Progenitor cell of endocrine pancreas (in vitro differentiated cells): ENCODE results near the gene KCNK15. TPM values are rescaled to one million over a fixed set of nuclear protein-coding genes. Genes with fewer than 3 reads are reported as not detected.

ENCODE experiments used
- DNase-seq: peaks from one replicate; pipeline ENCODE4 v3.0.0; 2021; ENCODE audit warnings: low spot score; ENCODE audit not compliant: unreplicated experiment
- H3K27ac Mint-ChIP-seq: 2 replicates; pipeline ENCODE4 v1.8.0; 2021; ENCODE audit warnings: mild to moderate bottlenecking, moderate library complexity, mixed read lengths
- H3K27me3 Mint-ChIP-seq: 2 replicates; pipeline ENCODE4 v1.8.0; 2021; ENCODE audit warnings: mixed read lengths
- H3K36me3 Mint-ChIP-seq: 2 replicates; pipeline ENCODE4 v1.8.0; 2022; ENCODE audit warnings: mixed read lengths; ENCODE audit not compliant: insufficient read depth
- H3K4me1 Mint-ChIP-seq: 2 replicates; pipeline ENCODE4 v1.8.0; 2021; ENCODE audit warnings: low read depth, mixed read lengths
- H3K4me3 Mint-ChIP-seq: 2 replicates; pipeline ENCODE4 v1.8.0; 2021; ENCODE audit warnings: low read depth, mild to moderate bottlenecking, moderate library complexity, mixed read lengths
- H3K9me3 Mint-ChIP-seq: 2 replicates; pipeline ENCODE4 v1.8.0; 2021; ENCODE audit warnings: low read depth, mixed read lengths
- total RNA-seq: library from RNA; stranded (reverse); gene quantifications from 2 replicates; pipeline ENCODE4 v1.2.1, GENCODE V29; 2021
- TF ChIP-seq, protein P1 (sequence below): fragments of 200-600 bp; sonication (generic); IDR thresholded peaks from one replicate; pipeline ENCODE4 v1.5.0; 2021; ENCODE audit warnings: antibody characterized with exemption, mild to moderate bottlenecking; ENCODE audit not compliant: unreplicated experiment

Gene KCNK15
- total RNA-seq, 1 donor from 2014 or later: 0.22 TPM

DNA sequence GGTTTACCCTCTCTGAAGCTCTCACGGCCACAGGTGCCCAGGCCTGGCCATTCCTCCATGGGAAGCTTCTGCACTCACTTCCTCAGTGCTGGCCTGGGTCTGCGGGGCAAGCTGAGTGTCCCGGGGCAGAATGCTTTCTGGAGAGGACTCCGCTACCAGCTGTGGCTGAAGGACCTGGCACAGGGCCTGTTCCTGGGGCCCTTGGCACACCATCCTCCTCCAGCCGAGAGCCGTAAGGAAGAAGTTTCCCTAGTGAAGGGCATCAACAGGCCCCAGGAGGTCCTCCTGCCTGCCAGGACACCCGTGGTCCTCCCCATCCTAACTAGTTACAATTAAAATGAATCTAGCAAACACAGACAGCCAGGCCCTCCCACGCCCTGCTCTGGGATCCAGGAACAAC, 14.0 kb upstream of the KCNK15 start:
- TF ChIP-seq, protein P1, sequence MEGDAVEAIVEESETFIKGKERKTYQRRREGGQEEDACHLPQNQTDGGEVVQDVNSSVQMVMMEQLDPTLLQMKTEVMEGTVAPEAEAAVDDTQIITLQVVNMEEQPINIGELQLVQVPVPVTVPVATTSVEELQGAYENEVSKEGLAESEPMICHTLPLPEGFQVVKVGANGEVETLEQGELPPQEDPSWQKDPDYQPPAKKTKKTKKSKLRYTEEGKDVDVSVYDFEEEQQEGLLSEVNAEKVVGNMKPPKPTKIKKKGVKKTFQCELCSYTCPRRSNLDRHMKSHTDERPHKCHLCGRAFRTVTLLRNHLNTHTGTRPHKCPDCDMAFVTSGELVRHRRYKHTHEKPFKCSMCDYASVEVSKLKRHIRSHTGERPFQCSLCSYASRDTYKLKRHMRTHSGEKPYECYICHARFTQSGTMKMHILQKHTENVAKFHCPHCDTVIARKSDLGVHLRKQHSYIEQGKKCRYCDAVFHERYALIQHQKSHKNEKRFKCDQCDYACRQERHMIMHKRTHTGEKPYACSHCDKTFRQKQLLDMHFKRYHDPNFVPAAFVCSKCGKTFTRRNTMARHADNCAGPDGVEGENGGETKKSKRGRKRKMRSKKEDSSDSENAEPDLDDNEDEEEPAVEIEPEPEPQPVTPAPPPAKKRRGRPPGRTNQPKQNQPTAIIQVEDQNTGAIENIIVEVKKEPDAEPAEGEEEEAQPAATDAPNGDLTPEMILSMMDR: no peak
- Mint-ChIP-seq H3K27me3 (peaks cover 15% of the 10 kb centered on the region), H3K27ac (no peak overlapping the region), H3K9me3 (peaks cover 7% of the 10 kb centered on the region), H3K4me1 (peaks cover 12% of the 10 kb centered on the region), H3K36me3 (peaks cover 1% of the 10 kb centered on the region), H3K4me3 (no peak overlapping the region)
- DNase-seq: no peak

DNA sequence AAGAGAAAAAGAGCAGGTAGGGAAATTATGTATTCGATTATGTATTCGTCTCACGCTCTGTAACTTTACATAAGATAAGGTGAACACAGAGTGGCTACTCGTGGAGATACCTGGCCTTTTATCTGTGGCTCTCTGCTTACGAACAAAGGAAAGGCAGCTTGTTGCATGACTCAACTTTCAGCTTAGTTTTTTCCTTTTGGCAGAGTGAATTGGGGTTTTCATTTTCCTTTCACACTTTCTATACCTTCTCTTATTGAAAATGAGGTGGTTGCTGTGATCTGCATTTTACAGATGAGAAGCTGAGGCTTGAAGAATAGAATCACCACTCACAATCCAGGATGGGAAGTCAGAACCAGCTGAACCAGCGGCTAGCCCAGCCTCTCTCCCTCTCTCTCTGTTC, 13.3 kb upstream of the KCNK15 start:
- peak overlapping the region; percentile 13 for H3K27ac Mint-ChIP-seq
- peaks cover 15% of the 10 kb centered on the region for H3K27me3 Mint-ChIP-seq
- peaks cover 12% of the 10 kb centered on the region for H3K4me1 Mint-ChIP-seq
- H3K4me3 Mint-ChIP-seq: no peak overlapping the region
- TF ChIP-seq, protein P1: no peak
- peaks cover 1% of the 10 kb centered on the region for H3K36me3 Mint-ChIP-seq
- no peak for DNase-seq
- peaks cover 9% of the 10 kb centered on the region for H3K9me3 Mint-ChIP-seq

DNA sequence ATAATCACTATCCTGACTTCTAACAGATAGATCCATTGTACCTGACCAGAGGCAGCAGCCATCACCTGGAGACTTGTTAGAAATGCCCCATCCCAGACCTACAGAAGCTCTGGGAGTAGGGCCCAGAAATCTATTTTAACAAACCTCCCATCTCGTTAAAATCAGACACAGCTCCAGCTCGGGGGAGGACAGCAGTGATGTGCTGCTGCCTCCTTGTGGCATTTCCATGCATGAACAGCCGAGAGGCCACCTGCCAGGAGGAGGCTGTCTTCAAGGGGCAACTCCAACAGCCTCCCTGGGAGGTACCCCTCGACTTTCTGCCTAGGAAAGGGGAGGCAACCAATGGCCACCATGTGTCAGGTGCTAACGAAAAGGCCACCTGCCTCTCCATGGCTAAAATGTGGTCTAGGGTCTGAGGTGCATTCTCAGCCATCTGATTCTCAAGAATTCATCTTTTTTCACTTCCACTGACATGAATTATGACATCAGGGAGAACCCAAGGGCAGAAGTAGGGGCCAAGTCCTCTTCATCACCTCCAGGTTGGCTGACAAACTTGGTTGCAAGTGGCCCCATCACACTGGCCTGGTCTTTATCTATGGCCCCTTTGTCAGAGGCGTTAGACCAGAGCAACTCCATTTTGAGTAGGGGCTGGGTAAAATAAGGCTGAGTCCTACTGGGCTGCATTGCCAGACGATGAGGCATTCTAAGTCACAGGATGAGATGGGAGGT, 12.2 kb upstream of the KCNK15 start:
- peaks cover 15% of the 10 kb centered on the region for H3K27me3 Mint-ChIP-seq
- peaks cover 12% of the 10 kb centered on the region for H3K4me1 Mint-ChIP-seq
- H3K9me3 Mint-ChIP-seq: peaks cover 9% of the 10 kb centered on the region
- H3K27ac Mint-ChIP-seq: no peak overlapping the region
- no peak overlapping the region for H3K4me3 Mint-ChIP-seq
- H3K36me3 Mint-ChIP-seq: peaks cover 1% of the 10 kb centered on the region
- TF ChIP-seq, protein P1: peak; percentile 74
- peak; percentile 46 for DNase-seq

DNA sequence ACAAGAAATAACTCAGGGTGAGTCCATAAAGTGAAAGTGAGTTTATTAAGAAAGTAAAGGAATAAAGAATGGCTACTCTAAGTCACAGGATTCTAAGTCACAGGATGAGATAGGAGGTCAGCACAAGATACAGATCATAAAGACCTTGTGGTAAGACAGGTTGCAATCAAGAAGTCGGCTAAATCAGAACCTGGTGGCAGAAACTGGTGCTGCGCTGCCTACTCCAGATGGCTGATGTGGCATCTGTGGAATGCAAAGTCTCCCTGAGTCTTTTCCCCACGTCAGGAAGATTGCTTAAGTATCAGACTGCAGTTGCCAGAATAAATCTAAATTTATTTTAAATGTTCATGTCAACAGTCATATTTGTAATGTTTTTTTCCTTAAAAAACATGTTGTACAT, 10.7 kb upstream of the KCNK15 start:
- DNase-seq: no peak
- H3K36me3 Mint-ChIP-seq: peaks cover 1% of the 10 kb centered on the region
- peaks cover 12% of the 10 kb centered on the region for H3K27me3 Mint-ChIP-seq
- no peak overlapping the region for H3K4me3 Mint-ChIP-seq
- TF ChIP-seq, protein P1: peak; percentile 22
- no peak overlapping the region for H3K27ac Mint-ChIP-seq
- peaks cover 9% of the 10 kb centered on the region for H3K9me3 Mint-ChIP-seq
- H3K4me1 Mint-ChIP-seq: peaks cover 10% of the 10 kb centered on the region

DNA sequence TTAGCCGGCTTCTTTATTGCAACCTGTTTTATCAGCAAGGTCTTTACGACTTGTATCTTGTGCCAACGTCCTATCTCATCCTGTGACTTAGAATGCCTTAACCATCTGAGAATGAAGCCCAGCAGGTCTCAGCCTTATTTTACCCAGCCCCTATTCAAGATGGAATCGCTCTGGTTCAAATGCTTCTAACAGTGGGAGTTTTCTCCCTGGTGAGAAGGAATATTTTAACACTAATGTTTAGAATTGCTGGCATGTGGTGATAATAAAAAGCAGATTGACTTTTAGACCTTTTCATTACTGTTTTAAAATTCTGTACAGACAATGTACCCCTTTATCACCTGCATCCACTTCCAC, 9.9 kb upstream of the KCNK15 start:
- peaks cover 9% of the 10 kb centered on the region for H3K9me3 Mint-ChIP-seq
- DNase-seq: no peak
- H3K27me3 Mint-ChIP-seq: peaks cover 15% of the 10 kb centered on the region
- TF ChIP-seq, protein P1: no peak
- H3K36me3 Mint-ChIP-seq: peaks cover 1% of the 10 kb centered on the region
- H3K27ac Mint-ChIP-seq: no peak overlapping the region
- H3K4me3 Mint-ChIP-seq: no peak overlapping the region
- H3K4me1 Mint-ChIP-seq: peaks cover 12% of the 10 kb centered on the region
